ENCODE data around the gene VAV2. TPM values are rescaled to one million over a fixed set of nuclear protein-coding genes. Genes with fewer than 3 reads are reported as not detected.

Gene VAV2
- total RNA-seq, 4 donors from 2014 or later = 10.3 to 20.1 (median 13.1) TPM

GRCh38 chr9:133891741-133892140, 100.4 kb downstream of the VAV2 start:
- Histone ChIP-seq H3K9me3 (no peaks in the 10 kb centered on the region), H3K4me1 (peaks cover 0 to 42% (median 5%) of the 10 kb centered on the region in 4 donors), H3K27me3 (no peaks in the 10 kb centered on the region), H3K4me3 (no peak overlapping the region), H3K27ac (no peak overlapping the region), H3K36me3 (no peaks in the 10 kb centered on the region)
- 90 to 94% methylated on average over 6 to 7 of the region's 7 CpGs for WGBS, 2 donors
- DNase-seq (ENCODE audit: low spot score in 2 of 2) = no peak
- TF ChIP-seq, protein P1, sequence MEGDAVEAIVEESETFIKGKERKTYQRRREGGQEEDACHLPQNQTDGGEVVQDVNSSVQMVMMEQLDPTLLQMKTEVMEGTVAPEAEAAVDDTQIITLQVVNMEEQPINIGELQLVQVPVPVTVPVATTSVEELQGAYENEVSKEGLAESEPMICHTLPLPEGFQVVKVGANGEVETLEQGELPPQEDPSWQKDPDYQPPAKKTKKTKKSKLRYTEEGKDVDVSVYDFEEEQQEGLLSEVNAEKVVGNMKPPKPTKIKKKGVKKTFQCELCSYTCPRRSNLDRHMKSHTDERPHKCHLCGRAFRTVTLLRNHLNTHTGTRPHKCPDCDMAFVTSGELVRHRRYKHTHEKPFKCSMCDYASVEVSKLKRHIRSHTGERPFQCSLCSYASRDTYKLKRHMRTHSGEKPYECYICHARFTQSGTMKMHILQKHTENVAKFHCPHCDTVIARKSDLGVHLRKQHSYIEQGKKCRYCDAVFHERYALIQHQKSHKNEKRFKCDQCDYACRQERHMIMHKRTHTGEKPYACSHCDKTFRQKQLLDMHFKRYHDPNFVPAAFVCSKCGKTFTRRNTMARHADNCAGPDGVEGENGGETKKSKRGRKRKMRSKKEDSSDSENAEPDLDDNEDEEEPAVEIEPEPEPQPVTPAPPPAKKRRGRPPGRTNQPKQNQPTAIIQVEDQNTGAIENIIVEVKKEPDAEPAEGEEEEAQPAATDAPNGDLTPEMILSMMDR (IDR thresholded peaks at IDR 0.05) = no peak
- TF ChIP-seq EP300 (IDR thresholded peaks at IDR 0.05) (no peak), POLR2A (IDR thresholded peaks at IDR 0.05) (no peak)

DNA sequence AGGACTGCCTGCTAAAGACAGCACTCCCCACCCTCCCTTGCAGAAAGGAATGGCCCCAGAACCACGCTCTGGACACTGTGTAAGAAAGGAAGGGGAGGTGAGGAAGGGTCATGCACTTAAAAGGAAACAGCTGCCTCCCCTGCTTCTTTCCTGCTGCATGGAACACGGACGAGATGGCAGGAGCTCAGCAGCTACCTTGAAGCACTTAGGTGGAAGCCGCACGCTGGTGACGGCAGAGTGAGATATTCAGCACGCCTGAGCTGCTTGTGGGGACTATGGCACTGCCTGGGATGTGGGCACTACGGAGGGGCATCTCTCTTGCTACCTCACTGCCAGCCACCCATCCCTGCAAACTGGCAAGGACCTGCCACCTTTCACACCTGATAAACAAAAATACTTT, 101.5 kb downstream of the VAV2 start:
- Histone ChIP-seq H3K36me3 (no peaks in the 10 kb centered on the region), H3K4me1 (peaks cover 0 to 42% (median 5%) of the 10 kb centered on the region in 4 donors), H3K27me3 (no peaks in the 10 kb centered on the region), H3K9me3 (no peaks in the 10 kb centered on the region), H3K4me3 (no peak overlapping the region), H3K27ac (no peak overlapping the region)
- WGBS, 2 donors = 94 to 96% methylated on average over 8 of the region's 8 CpGs
- DNase-seq (ENCODE audit: low spot score in 2 of 2) = no peak
- TF ChIP-seq EP300 (IDR thresholded peaks at IDR 0.05) (no peak), POLR2A (IDR thresholded peaks at IDR 0.05) (no peak)
- TF ChIP-seq, protein P1 (IDR thresholded peaks at IDR 0.05) = no peak

- WGBS, 2 donors = 76 to 77% methylated on average over 23 to 24 of the region's 24 CpGs
- DNase-seq (ENCODE audit: low spot score in 2 of 2) = no peak
- no peaks in the 10 kb centered on the region for H3K27me3 ChIP-seq
- no peaks in the 10 kb centered on the region for H3K36me3 ChIP-seq
- TF ChIP-seq, protein P1 (IDR thresholded peaks at IDR 0.05) = no peak
- TF ChIP-seq POLR2A (IDR thresholded peaks at IDR 0.05) (no peak), EP300 (IDR thresholded peaks at IDR 0.05) (no peak)
- H3K4me3 ChIP-seq = no peak overlapping the region
- H3K4me1 ChIP-seq = peaks cover 0 to 42% (median 5%) of the 10 kb centered on the region in 4 donors
- H3K27ac ChIP-seq = no peak overlapping the region
- H3K9me3 ChIP-seq = no peaks in the 10 kb centered on the region
These were observed 102.4 kb downstream of the VAV2 start for GRCh38 chr9:133889584-133890301.

DNA sequence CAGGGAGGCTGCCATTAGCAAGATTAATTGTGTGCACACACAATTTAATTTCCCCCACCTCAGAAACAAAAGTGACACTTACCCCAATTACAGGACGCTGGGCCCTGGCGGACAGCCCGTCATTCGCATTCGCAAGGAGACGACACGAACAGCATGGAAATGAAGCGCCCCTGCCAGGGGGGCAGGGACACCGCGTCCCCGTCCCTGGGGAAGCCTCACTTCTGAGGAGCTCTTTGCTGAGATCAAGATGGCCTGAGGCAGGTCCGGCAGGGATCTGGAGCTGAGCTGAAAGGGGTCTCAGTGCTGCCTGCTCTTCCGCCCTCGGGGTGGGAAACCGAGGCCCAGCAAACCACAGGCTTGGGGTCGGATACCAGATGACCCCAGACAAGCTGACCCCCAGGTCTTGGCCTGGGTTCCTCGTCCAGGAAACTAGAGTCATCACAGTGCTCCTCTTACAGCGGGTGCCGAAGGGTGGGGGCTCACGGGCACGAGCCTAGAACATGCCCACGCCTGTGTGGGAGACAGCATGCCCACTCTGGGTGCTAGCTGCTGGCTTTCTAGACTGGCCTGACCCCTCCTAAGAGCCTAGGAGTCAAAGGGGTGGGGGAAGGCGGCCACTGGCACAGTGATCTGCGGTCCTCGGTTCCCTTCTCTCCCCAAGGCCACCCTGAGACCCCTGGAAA, 103.2 kb downstream of the VAV2 start:
- Histone ChIP-seq H3K9me3 (no peaks in the 10 kb centered on the region), H3K4me1 (peaks cover 0 to 42% (median 5%) of the 10 kb centered on the region in 4 donors), H3K36me3 (no peaks in the 10 kb centered on the region), H3K27me3 (no peaks in the 10 kb centered on the region), H3K4me3 (no peak overlapping the region), H3K27ac (no peak overlapping the region)
- no peak for DNase-seq (ENCODE audit: low spot score in 2 of 2)
- no peak for TF ChIP-seq EP300 (IDR thresholded peaks at IDR 0.05)
- TF ChIP-seq, protein P1 (IDR thresholded peaks at IDR 0.05) = no peak
- TF ChIP-seq POLR2A (IDR thresholded peaks at IDR 0.05) = no peak
- 72 to 73% methylated on average over 18 to 24 of the region's 25 CpGs for WGBS, 2 donors

Measured in tibial nerve (tissue), 4 donors.